VCaP (cell line): ENCODE measurements around the gene NPHP4.
A peak's percentile ranks its signal among the peaks of the same experiment; 100 is the strongest.

ENCODE experiments used
- H3K27ac ChIP-seq: fragments of 450-650 bp; 2 replicates; pipeline ENCODE4 v1.5.1; 2017
- TF ChIP-seq, protein P1 (sequence below): fragments of 450-650 bp; conservative IDR thresholded peaks from 2 replicates; pipeline ENCODE4 v1.5.1; 2017; ENCODE audit warnings: mild to moderate bottlenecking, moderate library complexity

The NPHP4 gene

DNA sequence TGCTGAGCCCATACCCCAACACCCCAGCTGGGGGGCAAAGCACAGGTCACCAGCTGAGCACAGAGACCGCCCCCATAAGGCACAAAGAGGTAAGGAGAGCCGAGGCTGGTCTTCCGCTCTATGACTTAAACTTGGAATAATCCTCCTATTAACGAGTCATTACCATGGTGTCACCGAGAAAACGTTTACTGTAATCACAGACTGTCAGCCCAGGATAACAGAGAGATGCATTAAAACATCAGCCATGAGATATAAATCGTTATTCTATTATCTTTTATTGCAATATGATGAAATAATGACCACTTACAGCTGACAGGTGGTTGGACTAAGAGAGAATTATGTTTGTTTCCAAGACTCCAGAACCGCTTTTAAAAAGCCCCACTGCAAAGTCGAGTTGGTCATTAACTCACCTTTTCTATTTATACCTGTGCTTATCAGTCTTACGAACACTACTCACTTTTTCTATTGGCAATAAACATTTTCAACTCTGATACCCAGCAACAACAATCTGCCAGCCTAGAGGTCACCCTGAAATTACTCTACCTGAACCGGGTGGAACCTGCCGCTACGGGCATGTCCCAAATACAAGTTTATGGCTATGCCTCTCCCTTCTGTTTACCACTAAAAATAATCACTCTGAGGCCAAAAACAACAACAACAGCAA lies 21.5 kb downstream of the NPHP4 start:
- peak overlapping the region; percentile 57; the same call in 1 of the 2 replicates for H3K27ac ChIP-seq
- TF ChIP-seq, protein P1, sequence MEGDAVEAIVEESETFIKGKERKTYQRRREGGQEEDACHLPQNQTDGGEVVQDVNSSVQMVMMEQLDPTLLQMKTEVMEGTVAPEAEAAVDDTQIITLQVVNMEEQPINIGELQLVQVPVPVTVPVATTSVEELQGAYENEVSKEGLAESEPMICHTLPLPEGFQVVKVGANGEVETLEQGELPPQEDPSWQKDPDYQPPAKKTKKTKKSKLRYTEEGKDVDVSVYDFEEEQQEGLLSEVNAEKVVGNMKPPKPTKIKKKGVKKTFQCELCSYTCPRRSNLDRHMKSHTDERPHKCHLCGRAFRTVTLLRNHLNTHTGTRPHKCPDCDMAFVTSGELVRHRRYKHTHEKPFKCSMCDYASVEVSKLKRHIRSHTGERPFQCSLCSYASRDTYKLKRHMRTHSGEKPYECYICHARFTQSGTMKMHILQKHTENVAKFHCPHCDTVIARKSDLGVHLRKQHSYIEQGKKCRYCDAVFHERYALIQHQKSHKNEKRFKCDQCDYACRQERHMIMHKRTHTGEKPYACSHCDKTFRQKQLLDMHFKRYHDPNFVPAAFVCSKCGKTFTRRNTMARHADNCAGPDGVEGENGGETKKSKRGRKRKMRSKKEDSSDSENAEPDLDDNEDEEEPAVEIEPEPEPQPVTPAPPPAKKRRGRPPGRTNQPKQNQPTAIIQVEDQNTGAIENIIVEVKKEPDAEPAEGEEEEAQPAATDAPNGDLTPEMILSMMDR, result no peak

DNA sequence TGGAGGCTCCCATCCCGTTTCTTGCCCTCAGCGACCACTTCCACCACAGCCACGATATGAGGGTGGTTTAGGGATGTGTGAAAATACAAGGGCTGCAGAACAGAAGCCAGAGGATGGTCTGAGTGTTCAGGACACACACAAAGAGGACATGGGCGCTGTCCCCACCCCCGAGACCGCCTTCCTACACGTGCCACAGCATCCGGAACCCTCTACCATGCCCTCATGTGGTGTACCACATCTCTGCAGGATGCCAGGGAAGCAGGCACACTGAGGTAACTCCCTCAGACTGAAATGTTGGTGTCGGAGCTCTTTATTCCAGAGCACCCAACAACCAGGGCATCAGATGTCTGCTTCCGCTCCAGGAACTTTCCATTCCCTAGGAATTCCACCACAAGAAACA lies 23.1 kb downstream of the NPHP4 start:
- no peak overlapping the region for H3K27ac ChIP-seq
- TF ChIP-seq, protein P1, result no peak

DNA sequence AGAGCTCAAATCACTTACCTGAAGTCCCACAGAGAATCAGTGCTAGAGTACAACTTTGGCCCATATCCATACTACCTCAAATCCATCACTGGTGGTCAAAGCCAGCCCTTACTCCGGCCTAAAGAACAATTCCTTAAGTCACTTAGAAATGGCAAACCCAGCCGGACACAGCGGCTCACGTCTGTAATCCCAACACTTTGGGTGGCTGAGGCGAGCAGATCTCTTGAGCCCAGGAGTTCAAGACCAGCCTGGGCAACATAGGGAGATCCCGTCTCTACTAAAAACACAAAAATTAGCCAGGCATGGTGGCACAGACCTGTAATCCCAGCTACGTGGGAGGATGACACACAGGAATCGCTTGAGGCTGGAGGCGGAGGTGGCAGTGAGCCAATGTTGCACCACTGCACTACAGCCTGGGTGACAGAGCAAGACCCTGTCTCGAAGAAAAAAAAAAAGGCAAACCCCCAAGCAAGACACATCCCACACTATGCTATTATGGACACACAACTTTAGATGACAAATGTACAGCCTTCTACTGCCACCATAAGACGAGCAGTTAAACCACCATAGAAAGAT lies 24.0 kb downstream of the NPHP4 start:
- TF ChIP-seq, protein P1, result no peak
- H3K27ac ChIP-seq, result no peak overlapping the region

DNA sequence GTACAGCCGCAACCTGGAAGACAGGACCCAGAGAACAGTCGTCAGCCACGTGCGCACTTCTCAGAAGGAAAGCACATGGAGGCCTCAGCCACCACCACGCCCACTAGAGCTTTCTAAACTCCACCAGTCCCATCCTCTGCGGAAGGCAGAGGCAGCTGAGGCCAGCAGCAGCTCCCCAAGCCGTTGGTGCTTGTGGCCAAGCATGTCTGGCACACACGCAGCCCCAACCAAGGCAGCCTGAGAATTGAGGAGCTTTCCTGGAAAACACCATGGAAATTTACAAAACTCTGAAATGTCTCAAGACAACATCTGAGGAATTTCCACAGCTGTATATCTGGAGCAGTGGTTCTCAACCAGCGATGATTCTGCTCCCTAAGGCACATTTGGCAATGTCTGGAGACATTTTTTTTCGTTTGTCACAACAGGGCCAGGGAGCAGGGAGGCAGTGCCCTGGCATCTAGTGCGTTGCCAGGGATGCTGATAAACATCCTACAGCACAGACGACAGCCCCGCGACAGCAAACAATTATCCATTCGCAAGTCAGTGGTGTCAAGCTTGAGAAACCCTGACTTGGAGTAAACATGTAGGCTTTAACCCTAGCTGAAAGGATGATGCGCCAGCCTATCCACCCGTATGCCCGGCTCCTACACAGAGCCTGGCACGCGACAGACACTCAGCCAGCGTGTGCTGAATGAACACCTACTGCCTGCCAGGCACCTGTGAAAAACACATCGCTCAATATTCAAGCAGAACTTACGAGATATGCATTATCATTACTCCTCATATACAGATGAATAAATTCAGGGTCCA lies 24.7 kb downstream of the NPHP4 start:
- H3K27ac ChIP-seq, result no peak overlapping the region
- TF ChIP-seq, protein P1, result no peak

DNA sequence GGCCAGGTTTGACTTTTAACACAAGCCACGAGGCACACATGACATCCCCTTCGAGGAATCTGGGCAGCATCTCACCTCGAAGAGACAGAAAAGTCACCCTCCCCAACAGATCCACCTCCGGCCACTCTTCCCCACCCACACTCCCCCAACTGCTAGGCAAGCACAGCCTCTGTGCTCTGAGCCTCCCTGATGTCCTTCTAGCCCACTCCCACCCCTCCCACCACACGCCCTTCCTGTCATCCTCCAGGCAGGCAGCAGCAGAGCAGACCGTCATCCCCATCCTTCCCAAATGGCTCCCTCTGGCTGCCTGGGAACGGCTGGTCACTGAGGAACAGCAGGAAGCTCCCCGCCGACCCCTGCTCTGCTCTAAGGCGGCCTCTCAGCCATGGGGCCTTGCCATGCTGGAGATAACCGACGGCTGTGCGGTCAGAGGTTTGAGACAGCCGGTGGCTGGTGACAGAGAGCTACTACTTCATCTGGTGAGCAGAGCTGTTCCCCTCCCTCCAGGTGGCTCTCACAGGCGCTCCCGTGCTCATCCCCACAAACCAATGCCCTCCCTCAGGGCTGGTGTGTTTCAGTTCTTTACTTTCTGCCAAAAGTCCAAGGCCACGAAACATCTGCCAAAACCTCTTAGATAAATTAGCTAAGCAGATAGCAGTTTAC lies 25.6 kb downstream of the NPHP4 start:
- H3K27ac ChIP-seq, result no peak overlapping the region
- TF ChIP-seq, protein P1, result no peak

DNA sequence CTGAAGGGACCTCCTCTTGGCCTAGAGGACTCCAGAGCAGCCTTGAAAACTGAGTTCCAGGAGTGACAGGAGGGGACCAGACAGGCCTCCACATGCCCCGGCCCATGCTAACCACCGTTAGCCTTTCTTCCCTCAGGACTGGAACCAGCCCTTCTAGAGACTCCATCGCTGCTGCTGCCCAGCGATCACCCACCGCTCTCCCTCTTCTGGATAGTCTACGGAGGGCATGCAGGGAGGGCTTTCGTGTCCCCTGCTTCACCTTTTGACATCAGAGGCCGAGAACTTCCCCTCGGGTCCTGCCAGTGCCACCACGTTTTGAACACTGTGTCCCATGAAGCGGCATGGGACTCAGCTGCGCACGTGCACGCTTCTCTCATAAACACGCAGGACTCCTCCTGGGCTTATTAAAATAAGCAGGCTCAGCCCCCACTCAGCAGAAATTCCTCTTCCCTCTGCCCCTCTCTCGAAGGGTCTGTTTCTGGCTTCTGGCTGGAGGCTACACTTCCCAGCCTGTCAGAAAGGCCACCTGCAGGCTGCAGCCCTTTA lies 26.6 kb downstream of the NPHP4 start:
- no peak overlapping the region for H3K27ac ChIP-seq
- TF ChIP-seq, protein P1, result no peak
